HG02885 (cell line): ENCODE data around the gene MAST2.
"Not testable (repeated sequence)": the region's sequence is repeated elsewhere in the genome, so short reads cannot be mapped to it uniquely, and the experiment has no call there.

Source experiments
- ATAC-seq: cut with Tn5 transposase; IDR thresholded peaks from one replicate; pipeline ENCODE4 v1.9.1; 2021; ENCODE audit warnings: mild to moderate bottlenecking; ENCODE audit not compliant: unreplicated experiment, poor library complexity

Gene MAST2

GRCh38 chr1:45887156-45887842 is 83.9 kb downstream of the MAST2 start:
- ATAC-seq, result no peak

- ATAC-seq, result no peak
Observed at GRCh38 chr1:45890078-45890477, 86.7 kb downstream of the MAST2 start.

GRCh38 chr1:45891087-45891486 is 87.7 kb downstream of the MAST2 start:
- ATAC-seq, result no peak

- ATAC-seq, result no peak
Observed at GRCh38 chr1:45892068-45892785, 88.8 kb downstream of the MAST2 start.

GRCh38 chr1:45894331-45894730 is 90.9 kb downstream of the MAST2 start:
- ATAC-seq, result no peak

GRCh38 chr1:45894921-45895320 is 91.5 kb downstream of the MAST2 start:
- no peak for ATAC-seq

GRCh38 chr1:45895406-45895805 is 92.0 kb downstream of the MAST2 start:
- ATAC-seq, result no peak

GRCh38 chr1:45906883-45907282 is 103.5 kb downstream of the MAST2 start:
- ATAC-seq, result no peak

GRCh38 chr1:45908611-45909140 is 105.3 kb downstream of the MAST2 start:
- ATAC-seq, result no peak

GRCh38 chr1:45911634-45912033 is 108.2 kb downstream of the MAST2 start:
- ATAC-seq, result no peak

- peak; percentile 50 for ATAC-seq
Observed at GRCh38 chr1:45913183-45913683, 109.8 kb downstream of the MAST2 start.

- ATAC-seq, result no peak
Observed at GRCh38 chr1:45913731-45914501, 110.5 kb downstream of the MAST2 start.

GRCh38 chr1:45914836-45915235 is 111.4 kb downstream of the MAST2 start:
- ATAC-seq, result no peak

GRCh38 chr1:45922374-45922773 is 119.0 kb downstream of the MAST2 start:
- no peak for ATAC-seq

GRCh38 chr1:45922813-45923212 is 119.4 kb downstream of the MAST2 start:
- ATAC-seq, result no peak

- no peak for ATAC-seq
Observed at GRCh38 chr1:45923343-45923742, 119.9 kb downstream of the MAST2 start.

- ATAC-seq, result no peak
Observed at GRCh38 chr1:45924736-45925135, 121.3 kb downstream of the MAST2 start.

GRCh38 chr1:45925728-45926287 is 122.4 kb downstream of the MAST2 start:
- no peak for ATAC-seq

GRCh38 chr1:45926330-45926729 is 122.9 kb downstream of the MAST2 start:
- ATAC-seq, result no peak

GRCh38 chr1:45927231-45927915 is 124.0 kb downstream of the MAST2 start:
- ATAC-seq, result not testable (repeated sequence)
